ENCODE data around the gene CDH16.

DNA sequence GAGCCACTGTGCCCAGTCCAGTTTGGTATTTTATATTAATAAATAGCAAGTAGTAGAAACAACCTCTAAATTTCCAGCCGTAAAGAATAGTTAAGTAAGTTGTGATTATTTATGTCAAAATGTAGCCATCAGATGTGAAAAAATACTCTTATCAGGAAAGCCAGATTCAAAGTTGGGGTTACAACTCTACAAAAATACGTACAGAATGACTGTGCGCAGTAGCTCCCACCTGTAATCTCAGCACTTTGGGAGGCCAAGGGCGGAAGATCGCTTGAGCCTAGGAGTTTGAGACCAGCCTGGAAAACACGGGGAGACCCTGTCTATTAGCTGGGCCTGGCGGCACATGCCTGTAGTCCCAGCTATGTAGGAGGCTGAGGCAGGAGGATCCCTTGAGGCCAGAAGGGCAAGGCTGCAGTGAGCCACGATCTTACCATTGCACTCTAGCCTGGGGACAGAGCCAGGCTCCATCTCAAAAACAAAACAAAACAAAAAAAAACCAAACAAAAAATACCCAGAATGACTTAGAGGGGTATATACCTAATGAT, 36.6 kb downstream of the CDH16 start:
- TF ChIP-seq EZH2 (IDR thresholded peaks at IDR 0.05; ENCODE audit: low read length, missing control alignments) = no peak
- TF ChIP-seq, protein P1, sequence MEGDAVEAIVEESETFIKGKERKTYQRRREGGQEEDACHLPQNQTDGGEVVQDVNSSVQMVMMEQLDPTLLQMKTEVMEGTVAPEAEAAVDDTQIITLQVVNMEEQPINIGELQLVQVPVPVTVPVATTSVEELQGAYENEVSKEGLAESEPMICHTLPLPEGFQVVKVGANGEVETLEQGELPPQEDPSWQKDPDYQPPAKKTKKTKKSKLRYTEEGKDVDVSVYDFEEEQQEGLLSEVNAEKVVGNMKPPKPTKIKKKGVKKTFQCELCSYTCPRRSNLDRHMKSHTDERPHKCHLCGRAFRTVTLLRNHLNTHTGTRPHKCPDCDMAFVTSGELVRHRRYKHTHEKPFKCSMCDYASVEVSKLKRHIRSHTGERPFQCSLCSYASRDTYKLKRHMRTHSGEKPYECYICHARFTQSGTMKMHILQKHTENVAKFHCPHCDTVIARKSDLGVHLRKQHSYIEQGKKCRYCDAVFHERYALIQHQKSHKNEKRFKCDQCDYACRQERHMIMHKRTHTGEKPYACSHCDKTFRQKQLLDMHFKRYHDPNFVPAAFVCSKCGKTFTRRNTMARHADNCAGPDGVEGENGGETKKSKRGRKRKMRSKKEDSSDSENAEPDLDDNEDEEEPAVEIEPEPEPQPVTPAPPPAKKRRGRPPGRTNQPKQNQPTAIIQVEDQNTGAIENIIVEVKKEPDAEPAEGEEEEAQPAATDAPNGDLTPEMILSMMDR (conservative IDR thresholded peaks at IDR 0.05 in 1 of 2, IDR thresholded peaks at IDR 0.05 in 1 of 2; ENCODE audit: low read depth in 1 of 2, low read length in 2 of 2) = no peak

All from fibroblast of lung (primary cell).